ENCODE measurements around the gene TP73. TPM values are rescaled to one million over a fixed set of nuclear protein-coding genes. Genes with fewer than 3 reads are reported as not detected.

Gene TP73
- total RNA-seq, 1 experiment from 2014 or later: 2.6 TPM

GRCh38 chr1:3662080-3662671 is 9.9 kb downstream of the TP73 start:
- H3F3A ChIP-seq (ENCODE audit: low read length, unreplicated experiment): no peaks in the 10 kb centered on the region
- ATAC-seq (no peak), DNase-seq (no peak)
- no peaks in the 10 kb centered on the region for H3K79me2 ChIP-seq (ENCODE audit: low read length)
- peaks cover 20% of the 10 kb centered on the region for H3K27me3 ChIP-seq (ENCODE audit: low read length)
- no peaks in the 10 kb centered on the region for H3K9me3 ChIP-seq (ENCODE audit: low read length)
- intact Hi-C loops (cut with micrococcal nuclease): no loop called here
- POLR2A ChIA-PET (ENCODE audit: unreplicated experiment): no interaction called here
- BruUV-seq (replicated peaks): no TSS peak
- H3K4me2 ChIP-seq (ENCODE audit: low read length): no peak overlapping the region
- H4K20me1 ChIP-seq (ENCODE audit: low read length): no peaks in the 10 kb centered on the region
- no peak overlapping the region for H2AFZ ChIP-seq (ENCODE audit: low read length)
- H3K9ac ChIP-seq (ENCODE audit: low read length): no peak overlapping the region
- no peaks in the 10 kb centered on the region for H3K36me3 ChIP-seq (ENCODE audit: low read depth, low read length)
- no peak for TF ChIP-seq EZH2phosphoT487 (IDR thresholded peaks at IDR 0.05; ENCODE audit: borderline replicate concordance, low read length)
- TF ChIP-seq CTCF (conservative IDR thresholded peaks at IDR 0.05; ENCODE audit: low read depth, low read length): no peak
- TF ChIP-seq EZH2 (IDR thresholded peaks at IDR 0.05; ENCODE audit: low read length, unreplicated experiment): no peak
- no peak overlapping the region for H3K27ac ChIP-seq (ENCODE audit: low read length)
- no peaks in the 10 kb centered on the region for H3K9me2 ChIP-seq (replicated peaks; ENCODE audit: low read length)
- H3K4me3 ChIP-seq (ENCODE audit: low read length): no peak overlapping the region
- CTCF ChIA-PET: no interaction called here
- H3K4me1 ChIP-seq (ENCODE audit: insufficient read depth, low read length): no peaks in the 10 kb centered on the region

GRCh38 chr1:3663999-3664699 is 11.8 kb downstream of the TP73 start:
- no peak overlapping the region for H3K27ac ChIP-seq (ENCODE audit: low read length)
- no peak overlapping the region for H3K4me2 ChIP-seq (ENCODE audit: low read length)
- CTCF ChIA-PET: no interaction called here
- DNase-seq: no peak
- H3K36me3 ChIP-seq (ENCODE audit: low read depth, low read length): no peaks in the 10 kb centered on the region
- POLR2A ChIA-PET (ENCODE audit: unreplicated experiment): no interaction called here
- no peaks in the 10 kb centered on the region for H3K9me3 ChIP-seq (ENCODE audit: low read length)
- no peak overlapping the region for H3K9ac ChIP-seq (ENCODE audit: low read length)
- no peaks in the 10 kb centered on the region for H4K20me1 ChIP-seq (ENCODE audit: low read length)
- no peaks in the 10 kb centered on the region for H3F3A ChIP-seq (ENCODE audit: low read length, unreplicated experiment)
- peaks cover 6% of the 10 kb centered on the region for H3K4me1 ChIP-seq (ENCODE audit: insufficient read depth, low read length)
- TF ChIP-seq EZH2phosphoT487 (IDR thresholded peaks at IDR 0.05; ENCODE audit: borderline replicate concordance, low read length) (no peak), EZH2 (IDR thresholded peaks at IDR 0.05; ENCODE audit: low read length, unreplicated experiment) (no peak), CTCF (conservative IDR thresholded peaks at IDR 0.05; ENCODE audit: low read depth, low read length) (no peak)
- no peak overlapping the region for H2AFZ ChIP-seq (ENCODE audit: low read length)
- H3K27me3 ChIP-seq (ENCODE audit: low read length): peaks cover 8% of the 10 kb centered on the region; the same call in 1 of the 2 replicates
- no peaks in the 10 kb centered on the region for H3K79me2 ChIP-seq (ENCODE audit: low read length)
- H3K9me2 ChIP-seq (replicated peaks; ENCODE audit: low read length): no peaks in the 10 kb centered on the region
- no peak for ATAC-seq
- no peak overlapping the region for H3K4me3 ChIP-seq (ENCODE audit: low read length)
- intact Hi-C loops (cut with micrococcal nuclease): no loop called here
- BruUV-seq (replicated peaks): no TSS peak

GRCh38 chr1:3664700-3665375 is 12.5 kb downstream of the TP73 start:
- CTCF ChIA-PET: no interaction called here
- H3K79me2 ChIP-seq (ENCODE audit: low read length): no peaks in the 10 kb centered on the region
- intact Hi-C loops (cut with micrococcal nuclease): no loop called here

More at GRCh38 chr1:3664700-3665375, 12.5 kb downstream of the TP73 start:
- H3K4me3 ChIP-seq (ENCODE audit: low read length): no peak overlapping the region
- no peak overlapping the region for H2AFZ ChIP-seq (ENCODE audit: low read length)
- H3K27me3 ChIP-seq (ENCODE audit: low read length): peaks cover 6% of the 10 kb centered on the region; the same call in 1 of the 2 replicates
- ATAC-seq (no peak), DNase-seq (no peak)
- no peaks in the 10 kb centered on the region for H3K36me3 ChIP-seq (ENCODE audit: low read depth, low read length)
- no peak overlapping the region for H3K27ac ChIP-seq (ENCODE audit: low read length)
- no peak overlapping the region for H3K9ac ChIP-seq (ENCODE audit: low read length)
- no peaks in the 10 kb centered on the region for H3K9me2 ChIP-seq (replicated peaks; ENCODE audit: low read length)
- H3K9me3 ChIP-seq (ENCODE audit: low read length): no peaks in the 10 kb centered on the region
- BruUV-seq (replicated peaks): no TSS peak
- POLR2A ChIA-PET (ENCODE audit: unreplicated experiment): no interaction called here
- H3K4me2 ChIP-seq (ENCODE audit: low read length): no peak overlapping the region
- H3K4me1 ChIP-seq (ENCODE audit: insufficient read depth, low read length): peaks cover 7% of the 10 kb centered on the region
- no peaks in the 10 kb centered on the region for H3F3A ChIP-seq (ENCODE audit: low read length, unreplicated experiment)
- no peaks in the 10 kb centered on the region for H4K20me1 ChIP-seq (ENCODE audit: low read length)
- no peak for TF ChIP-seq EZH2phosphoT487 (IDR thresholded peaks at IDR 0.05; ENCODE audit: borderline replicate concordance, low read length)
- TF ChIP-seq EZH2 (IDR thresholded peaks at IDR 0.05; ENCODE audit: low read length, unreplicated experiment): no peak
- TF ChIP-seq CTCF (conservative IDR thresholded peaks at IDR 0.05; ENCODE audit: low read depth, low read length): no peak

Data from PC-3 (cell line).